Activated CD4-positive, alpha-beta T cell treated with anti-CD3 and anti-CD28 coated beads, Interleukin-2, amount 50 U/mL, for 1 hour (primary cell): ENCODE results near the gene CCL22.

Experiments
- DNase-seq: peaks from one replicate; pipeline ENCODE4 v3.0.0-alpha.2; 2020

Gene CCL22

DNA sequence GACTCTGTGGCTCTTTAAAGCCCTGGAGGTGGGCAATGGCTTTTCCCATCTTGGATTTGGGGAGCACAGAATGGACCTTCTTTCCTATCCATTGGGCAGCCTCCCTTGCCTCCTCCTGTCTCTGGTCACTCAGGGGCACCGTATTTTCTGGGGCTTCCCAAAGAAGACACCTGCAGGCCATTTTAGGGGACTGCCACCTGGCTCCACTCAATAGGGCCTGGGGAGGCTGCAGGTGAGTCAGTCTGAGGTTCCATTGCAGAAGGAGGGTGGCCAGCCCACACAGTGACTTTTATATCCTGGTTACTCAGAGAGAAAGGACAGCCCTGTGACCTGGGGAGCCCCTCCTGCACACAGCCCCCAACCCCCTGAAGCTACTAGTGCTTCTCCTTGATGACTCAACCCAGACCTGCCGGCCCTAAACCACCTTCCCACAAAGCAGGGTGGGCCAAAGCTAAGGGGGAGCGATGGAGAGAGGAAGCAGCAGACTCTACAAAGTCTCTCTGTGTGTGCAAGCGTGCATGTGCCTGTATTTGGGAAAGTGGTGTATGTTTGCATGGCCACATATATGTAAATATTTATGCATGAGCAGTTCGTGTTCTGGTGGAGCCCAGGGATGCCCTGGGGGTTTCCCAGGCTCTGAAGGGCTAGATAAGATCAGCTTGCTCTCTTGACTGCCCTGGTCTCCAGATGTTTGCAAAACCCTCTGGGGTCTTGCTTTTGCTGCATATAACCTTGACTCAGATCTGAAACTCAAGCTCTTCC is 18.7 kb downstream of the CCL22 start:
- no peak for DNase-seq

DNA sequence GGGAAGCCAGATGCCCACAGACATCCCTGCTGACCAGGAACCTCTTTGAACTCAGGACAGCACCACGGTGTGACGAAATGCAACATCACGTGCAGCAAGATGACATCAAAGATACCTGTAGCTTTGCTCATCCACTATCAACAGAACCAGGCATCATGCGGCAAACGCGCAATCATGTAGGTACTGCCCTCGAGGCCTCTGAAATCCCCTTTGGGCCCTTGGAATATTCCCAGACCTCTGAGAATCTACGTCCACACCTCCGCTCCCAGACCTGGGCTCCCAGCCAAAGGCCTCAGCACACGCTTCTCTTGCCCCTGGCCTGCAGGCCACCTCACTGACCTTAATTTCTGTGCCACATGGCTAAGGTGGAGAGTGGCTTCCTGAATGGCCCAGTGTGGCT is 21.0 kb downstream of the CCL22 start:
- DNase-seq, result no peak

DNA sequence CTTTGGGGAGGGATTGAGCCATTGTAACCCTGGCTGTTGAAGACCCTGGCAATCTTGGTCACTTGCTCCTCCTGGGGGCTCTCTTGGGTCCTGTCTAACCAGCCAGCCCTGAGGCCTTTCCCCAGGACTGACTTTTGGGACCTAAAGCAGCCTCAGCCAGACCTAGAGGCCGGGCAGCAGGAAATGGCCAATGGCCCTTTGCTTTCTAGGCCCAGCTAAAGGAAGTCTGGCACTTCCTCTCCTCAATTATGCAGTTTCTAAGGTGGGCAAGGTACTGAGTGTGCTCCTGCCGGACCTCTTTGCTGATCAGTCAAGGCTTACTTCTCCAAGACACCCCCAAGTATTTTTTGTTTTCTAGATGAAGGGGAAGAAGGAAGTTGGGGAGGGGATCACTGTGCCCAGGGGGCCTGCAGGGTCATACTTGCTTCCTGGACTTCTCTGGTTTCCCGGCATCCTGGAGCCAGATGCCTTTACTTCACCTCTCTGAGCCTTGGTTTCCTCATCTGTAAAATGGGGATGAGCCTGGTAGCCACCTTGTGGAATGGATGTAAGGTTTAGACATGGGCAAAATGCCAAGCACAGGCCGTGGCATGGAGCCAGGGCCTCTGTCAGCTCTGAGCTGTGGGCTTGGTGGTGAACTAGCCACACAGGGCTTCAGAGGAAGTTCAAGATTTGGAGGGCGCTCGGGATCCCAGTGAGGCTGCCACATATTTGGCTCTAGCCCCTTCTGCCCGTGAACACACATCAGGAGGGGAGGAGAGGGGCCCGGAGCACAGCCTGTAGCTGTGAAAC is 22.3 kb downstream of the CCL22 start:
- DNase-seq, result no peak

DNA sequence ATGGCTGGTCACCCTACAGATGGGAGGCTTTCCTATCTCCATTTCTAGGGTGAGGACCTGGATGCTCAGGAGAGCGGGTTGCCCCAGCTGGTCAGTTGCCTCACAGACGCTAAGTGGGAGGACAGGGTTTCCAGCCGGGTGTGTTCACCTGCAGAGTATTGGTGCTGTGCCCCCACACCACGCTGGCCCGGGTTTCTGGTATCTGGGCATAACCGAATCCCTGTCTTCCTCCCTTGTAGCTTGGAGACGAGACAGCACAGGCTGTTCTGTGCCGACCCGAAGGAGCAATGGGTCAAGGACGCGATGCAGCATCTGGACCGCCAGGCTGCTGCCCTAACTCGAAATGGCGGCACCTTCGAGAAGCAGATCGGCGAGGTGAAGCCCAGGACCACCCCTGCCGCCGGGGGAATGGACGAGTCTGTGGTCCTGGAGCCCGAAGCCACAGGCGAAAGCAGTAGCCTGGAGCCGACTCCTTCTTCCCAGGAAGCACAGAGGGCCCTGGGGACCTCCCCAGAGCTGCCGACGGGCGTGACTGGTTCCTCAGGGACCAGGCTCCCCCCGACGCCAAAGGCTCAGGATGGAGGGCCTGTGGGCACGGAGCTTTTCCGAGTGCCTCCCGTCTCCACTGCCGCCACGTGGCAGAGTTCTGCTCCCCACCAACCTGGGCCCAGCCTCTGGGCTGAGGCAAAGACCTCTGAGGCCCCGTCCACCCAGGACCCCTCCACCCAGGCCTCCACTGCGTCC is 23.4 kb downstream of the CCL22 start:
- no peak for DNase-seq

DNA sequence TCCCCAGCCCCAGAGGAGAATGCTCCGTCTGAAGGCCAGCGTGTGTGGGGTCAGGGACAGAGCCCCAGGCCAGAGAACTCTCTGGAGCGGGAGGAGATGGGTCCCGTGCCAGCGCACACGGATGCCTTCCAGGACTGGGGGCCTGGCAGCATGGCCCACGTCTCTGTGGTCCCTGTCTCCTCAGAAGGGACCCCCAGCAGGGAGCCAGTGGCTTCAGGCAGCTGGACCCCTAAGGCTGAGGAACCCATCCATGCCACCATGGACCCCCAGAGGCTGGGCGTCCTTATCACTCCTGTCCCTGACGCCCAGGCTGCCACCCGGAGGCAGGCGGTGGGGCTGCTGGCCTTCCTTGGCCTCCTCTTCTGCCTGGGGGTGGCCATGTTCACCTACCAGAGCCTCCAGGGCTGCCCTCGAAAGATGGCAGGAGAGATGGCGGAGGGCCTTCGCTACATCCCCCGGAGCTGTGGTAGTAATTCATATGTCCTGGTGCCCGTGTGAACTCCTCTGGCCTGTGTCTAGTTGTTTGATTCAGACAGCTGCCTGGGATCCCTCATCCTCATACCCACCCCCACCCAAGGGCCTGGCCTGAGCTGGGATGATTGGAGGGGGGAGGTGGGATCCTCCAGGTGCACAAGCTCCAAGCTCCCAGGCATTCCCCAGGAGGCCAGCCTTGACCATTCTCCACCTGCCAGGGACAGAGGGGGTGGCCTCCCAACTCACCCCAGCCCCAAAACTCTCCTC is 24.1 kb downstream of the CCL22 start:
- no peak for DNase-seq

DNA sequence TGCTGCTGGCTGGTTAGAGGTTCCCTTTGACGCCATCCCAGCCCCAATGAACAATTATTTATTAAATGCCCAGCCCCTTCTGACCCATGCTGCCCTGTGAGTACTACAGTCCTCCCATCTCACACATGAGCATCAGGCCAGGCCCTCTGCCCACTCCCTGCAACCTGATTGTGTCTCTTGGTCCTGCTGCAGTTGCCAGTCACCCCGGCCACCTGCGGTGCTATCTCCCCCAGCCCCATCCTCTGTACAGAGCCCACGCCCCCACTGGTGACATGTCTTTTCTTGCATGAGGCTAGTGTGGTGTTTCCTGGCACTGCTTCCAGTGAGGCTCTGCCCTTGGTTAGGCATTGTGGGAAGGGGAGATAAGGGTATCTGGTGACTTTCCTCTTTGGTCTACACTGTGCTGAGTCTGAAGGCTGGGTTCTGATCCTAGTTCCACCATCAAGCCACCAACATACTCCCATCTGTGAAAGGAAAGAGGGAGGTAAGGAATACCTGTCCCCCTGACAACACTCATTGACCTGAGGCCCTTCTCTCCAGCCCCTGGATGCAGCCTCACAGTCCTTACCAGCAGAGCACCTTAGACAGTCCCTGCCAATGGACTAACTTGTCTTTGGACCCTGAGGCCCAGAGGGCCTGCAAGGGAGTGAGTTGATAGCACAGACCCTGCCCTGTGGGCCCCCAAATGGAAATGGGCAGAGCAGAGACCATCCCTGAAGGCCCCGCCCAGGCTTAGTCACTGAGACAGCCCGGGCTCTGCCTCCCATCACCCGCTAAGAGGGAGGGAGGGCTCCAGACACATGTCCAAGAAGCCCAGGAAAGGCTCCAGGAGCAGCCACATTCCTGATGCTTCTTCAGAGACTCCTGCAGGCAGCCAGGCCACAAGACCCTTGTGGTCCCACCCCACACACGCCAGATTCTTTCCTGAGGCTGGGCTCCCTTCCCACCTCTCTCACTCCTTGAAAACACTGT is 25.0 kb downstream of the CCL22 start:
- DNase-seq, result no peak

DNA sequence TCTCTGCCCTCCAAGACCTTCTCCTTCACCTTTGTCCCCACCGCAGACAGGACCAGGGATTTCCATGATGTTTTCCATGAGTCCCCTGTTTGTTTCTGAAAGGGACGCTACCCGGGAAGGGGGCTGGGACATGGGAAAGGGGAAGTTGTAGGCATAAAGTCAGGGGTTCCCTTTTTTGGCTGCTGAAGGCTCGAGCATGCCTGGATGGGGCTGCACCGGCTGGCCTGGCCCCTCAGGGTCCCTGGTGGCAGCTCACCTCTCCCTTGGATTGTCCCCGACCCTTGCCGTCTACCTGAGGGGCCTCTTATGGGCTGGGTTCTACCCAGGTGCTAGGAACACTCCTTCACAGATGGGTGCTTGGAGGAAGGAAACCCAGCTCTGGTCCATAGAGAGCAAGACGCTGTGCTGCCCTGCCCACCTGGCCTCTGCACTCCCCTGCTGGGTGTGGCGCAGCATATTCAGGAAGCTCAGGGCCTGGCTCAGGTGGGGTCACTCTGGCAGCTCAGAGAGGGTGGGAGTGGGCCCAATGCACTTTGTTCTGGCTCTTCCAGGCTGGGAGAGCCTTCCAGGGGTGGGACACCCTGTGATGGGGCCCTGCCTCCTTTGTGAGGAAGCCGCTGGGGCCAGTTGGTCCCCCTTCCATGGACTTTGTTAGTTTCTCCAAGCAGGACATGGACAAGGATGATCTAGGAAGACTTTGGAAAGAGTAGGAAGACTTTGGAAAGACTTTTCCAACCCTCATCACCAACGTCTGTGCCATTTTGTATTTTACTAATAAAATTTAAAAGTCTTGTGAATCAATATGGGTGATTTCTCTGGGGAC is 25.9 kb downstream of the CCL22 start:
- no peak for DNase-seq

DNA sequence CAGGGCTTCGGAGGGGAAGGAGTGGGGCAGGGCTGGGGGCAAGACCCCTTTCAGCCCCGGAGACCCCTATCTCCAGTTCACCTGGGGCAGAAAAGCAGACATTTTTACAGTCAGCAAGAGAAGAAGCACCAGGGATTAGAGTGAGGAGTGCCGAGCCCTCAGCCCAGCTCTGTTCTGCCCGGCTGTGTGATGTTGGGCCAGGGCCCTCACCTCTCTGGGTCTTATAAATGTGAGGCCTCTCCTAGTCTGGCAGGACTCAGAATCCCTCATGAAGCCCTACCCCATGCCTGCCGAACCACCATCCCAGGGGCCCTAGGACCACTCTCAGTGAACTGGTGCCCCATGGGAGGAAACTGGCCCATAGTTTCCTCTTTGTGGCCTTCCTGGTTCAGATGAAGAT is 26.5 kb downstream of the CCL22 start:
- no peak for DNase-seq

DNA sequence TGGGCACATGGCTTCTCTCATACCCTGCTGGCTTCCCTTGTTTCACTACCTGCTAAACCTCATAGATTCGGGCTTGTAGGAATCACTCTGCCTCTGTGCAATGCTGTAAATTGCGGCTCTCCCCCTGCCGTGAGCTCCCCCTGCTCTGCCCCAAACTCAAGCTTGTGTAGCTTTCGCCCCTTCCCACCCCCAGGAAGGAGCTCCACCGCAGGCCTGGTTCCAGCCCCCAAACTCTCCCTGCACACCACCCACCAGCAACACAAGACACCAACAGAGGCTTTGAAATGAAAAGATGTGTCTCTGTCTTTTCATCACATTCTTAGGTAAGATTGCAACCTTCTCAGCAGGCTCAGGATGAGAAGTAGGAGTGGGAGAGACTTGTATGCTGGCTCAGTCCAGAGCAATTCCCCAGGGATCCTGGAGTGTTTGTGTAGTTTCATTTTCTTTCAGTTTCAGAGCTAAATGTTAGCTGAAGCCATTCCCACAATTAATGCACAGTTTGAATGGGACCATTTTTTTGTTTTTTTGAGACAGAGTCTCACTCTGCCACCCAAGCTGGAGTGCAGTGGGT is 27.9 kb downstream of the CCL22 start:
- DNase-seq, result no peak

DNA sequence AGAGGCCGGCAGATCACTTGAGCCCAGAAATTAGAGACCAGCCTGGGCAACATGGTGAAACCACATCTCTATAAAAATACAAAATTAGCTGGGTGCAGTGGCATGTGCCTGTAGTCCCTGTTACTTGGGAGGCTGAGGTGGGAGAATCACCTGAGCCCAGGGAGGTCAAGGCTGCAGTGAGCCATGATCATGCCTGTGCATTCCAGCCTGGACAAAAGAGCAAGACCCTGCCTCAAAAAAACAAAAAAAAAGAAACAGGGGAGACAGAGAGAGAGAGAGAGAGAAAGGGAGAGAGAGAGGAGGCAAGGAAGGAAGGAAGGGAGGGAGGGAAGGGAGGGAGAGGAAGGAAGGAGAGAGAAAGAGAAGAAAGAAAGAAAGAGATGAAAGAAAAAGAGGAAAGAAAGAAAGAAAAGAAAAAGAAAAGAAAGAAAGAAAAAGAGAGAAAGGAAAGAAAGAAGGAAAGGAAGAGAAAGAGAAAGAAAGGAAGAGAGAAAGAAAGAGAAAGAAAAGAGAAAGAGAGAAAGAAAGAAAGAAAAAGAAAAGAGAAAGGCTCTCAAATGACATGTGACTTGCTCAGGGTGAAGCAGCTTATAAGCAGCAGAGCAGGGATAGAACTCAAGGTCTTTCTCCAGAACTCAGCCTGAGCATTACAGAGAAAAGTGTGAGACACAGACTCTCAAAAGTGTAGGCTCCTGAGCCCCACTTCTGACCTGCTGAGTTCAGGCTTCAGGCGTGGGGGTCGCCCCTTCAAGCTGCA is 29.2 kb downstream of the CCL22 start:
- no peak for DNase-seq

DNA sequence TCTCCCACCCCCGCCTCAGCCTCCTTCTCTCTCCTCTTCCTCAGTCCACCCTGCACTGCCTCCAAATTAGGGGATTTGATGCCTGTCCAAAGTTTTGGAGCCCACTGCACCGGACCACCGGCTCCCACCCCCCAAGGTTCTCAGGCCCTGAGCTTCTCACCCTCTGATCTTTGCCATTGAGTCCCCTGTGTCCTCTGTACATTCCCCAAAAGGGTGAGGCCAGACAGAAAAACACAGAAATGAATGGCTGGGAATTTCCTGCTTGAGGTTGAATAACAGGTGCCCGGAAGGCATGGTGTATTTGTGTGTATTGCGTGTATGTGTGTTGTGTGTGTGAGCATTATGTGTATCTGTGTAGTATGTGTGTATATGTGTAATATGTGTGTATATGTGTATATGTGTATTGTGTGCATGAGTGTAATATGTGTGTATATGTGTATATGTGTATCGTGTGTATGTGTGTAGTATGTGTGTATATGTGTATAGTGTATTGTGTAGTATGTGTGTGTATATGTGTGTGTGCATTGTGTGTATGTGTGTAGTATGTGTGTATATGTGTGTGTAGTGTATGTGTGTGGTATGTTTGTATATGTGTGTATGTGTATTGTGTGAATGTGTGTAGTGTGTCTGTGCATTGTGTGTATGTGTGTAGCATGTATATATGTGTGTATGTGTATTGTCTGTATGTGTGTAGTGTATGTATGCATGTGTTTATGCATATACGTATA is 29.9 kb downstream of the CCL22 start:
- DNase-seq, result no peak

DNA sequence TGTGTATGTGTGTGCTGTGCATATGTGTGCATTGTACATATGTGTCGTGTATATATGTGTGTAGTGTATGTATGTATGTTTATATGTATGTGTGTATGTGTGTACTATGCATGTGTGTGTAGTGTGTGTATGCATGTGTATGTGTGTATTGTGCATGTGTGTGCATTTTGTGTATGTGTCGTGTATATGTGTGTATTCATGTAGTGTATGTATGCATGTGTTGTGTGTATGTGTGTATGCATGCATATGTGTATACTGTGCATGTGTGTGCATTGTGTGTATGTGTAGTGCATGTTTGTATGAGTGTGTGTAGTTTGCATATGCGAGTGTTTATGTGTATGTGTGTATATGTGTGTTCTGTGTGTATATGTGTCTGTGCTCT is 30.5 kb downstream of the CCL22 start:
- DNase-seq, result no peak

DNA sequence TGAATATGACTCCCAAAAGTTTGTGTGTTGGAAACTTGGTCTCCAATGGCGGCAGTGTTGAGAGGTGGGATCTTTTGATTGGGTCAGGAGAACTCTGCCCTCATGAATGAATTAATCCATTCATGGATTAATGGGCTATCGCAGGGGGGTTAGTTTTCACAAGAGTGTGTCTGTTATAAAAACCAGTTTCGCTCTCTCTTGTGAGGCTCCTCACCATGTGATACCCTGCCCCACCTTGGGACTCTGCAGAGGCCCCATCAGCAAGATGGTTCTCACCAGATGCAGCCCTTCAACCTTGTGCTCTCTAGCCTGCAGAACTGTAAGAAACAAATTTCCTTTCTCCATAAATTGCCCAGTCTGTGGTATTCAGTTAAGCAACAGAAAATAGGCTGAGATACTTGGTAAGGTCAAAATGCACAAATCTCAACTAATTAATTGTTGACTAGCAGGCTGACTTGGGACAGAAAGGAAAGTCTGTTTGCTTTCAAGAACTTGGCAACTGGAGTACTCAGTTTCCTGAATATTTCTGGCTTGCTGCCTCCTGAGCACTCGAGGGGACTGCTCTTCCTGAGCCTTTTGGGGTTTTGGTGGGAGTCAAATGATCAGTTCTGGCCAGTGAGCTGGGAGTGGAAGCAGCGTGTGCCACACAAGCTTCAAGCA is 32.2 kb downstream of the CCL22 start:
- DNase-seq, result no peak

DNA sequence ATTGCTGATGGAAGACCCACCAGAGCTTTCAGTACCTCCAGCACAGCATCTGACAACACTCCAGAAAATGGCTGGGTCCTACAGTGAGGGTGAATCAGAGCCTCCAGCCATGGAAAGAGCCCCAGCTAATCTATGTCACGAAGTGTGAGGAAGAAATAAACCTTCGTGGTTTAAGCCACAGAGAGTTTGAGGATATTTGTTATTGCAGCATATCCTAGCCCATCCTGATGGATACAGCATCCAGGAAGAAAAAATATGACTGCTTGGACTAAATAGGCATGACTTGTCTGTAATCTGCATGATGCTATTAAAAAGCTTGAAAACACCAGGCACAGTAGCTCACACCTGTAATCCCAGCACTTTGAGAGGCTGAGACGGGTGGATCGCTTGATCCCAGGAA is 32.7 kb downstream of the CCL22 start:
- no peak for DNase-seq

DNA sequence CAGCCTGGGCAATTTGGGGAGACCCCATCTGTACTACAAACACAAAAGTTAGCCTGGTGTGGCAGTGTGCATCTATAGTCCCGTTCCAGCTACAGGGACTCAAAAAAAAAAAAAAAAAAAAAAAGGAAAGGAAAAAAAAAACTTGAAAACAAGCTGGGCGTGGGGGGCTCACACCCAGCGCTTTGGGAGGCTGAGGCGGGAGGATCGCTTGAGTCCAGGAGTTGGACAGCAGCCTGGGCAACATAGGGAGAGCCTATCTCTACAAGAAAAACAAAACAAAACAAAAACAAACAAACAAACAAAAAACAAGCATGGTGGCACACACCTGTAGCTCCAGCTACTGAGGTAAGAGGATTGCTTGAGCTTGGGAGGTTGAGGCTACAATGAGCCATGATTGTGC is 33.1 kb downstream of the CCL22 start:
- no peak for DNase-seq

DNA sequence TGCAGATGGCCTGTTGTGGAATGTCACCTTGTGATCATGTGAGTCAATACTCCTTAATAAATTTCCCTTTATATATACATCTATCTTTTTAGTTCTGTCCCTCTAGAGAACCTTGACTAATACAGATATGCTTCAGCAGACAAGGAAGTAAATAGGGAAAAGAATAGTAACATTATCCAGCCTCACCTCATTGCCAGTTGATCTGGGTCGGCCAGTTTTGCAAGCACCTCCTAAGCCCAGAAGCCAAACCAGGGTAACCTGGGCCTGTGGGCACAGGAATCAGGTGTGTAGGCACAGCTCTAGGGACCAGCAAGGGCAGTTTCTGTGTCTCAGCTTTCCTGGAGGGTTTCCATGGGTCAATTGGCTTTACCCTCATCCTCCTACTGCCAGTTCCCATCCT is 34.1 kb downstream of the CCL22 start:
- no peak for DNase-seq

DNA sequence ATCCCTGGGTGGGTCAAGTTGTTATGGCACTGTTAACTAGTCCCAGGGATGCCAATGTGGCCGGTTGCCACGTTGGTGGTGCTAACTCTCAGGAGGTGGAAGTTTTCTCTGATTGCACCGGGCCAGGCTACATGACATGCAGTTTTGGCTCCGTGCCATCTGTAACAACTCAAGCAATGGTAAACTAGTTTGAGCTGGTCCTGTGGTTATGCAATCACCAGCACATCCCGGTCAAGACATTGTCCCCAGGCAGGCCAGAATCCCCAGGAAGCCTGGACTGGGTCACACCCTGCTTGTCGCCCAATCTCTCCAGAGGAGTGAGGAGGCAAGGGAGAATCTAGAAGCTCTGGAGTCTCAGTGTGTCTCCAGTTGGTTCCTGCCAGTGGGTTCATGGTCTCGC is 35.9 kb downstream of the CCL22 start:
- no peak for DNase-seq

DNA sequence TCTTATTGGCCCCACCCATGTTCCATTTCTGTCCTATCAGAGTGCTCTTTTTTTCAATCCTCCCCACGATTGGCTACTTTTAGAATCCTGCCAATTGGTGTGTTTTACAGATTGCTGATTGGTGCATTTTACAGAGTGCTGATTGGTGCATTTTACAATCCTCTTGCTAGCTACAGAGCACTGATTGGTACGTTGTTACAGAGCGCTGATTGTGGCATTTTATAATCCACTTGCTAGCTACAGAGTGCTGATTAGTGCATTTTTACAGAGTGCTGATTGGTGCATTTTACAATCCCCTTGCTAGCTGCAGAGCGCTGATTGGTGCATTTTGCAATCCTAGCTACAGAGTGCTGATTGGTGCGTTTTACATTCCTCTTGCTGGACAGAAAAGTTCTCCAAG is 36.4 kb downstream of the CCL22 start:
- DNase-seq, result no peak

DNA sequence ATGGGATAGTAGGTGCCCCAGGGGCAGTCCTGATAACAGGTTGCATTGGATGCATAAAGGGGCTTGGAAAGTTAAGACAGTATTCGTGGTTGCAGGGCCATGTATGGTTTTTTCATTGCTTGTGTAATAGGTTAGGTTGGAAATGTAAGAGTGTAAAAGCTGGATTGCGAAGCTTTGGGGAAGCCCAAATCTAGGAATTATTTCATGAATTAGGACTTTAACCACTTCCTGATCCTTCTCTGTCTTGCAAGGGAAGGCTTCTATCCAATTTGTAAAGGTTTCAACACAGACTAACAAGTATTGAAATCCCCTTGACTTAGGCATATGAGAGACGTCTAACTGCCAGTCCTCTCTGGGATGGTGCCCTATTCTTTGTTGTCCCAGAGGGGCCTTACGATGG is 38.2 kb downstream of the CCL22 start:
- no peak for DNase-seq
